Measurements from ENCODE around the gene TCF12. TPM values are rescaled to one million over a fixed set of nuclear protein-coding genes. Genes with fewer than 3 reads are reported as not detected.

Gene TCF12
- polyA plus RNA-seq, 3 donors: 15.8 to 52.5 (median 27.6) TPM

DNA sequence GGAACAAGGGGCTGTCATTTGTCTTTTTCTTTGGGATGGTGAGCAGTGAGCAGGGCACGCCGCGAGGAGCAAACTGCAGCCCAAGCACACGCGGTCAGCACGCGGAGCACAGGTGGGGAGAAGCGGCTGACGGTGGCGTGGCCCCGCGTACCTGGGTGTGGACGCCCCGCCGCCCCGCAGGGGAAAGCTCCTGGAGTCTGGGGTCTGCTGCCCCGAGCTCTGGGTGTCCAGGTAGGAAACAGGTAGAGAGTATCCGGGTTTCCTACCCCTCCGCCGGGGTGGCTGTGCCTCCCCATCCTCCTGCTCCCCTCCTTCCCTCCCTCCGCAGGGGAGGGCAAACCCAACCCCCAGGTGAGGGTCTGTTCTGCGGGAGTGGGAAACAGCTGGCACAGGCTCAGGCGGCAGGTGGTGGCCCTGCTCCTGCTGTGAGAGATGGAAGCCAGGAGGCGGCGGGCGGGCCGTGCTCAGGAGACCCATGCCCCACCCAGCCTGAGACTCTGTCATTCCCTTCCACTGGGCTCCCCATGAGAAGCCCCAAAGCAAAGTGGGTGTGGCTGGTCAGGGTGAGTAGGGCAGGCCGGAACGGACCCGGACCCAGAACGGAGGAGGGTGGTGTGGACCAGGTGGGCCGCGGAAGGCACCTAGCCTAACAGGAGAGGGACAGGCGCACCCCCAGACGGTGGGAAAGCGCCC is 400.9 kb downstream of the TCF12 start:
- peaks cover 0 to 7% (median 2%) of the 10 kb centered on the region in 7 donors for H3K9me3 Mint-ChIP-seq
- H2AFZ ChIP-seq (ENCODE audit: insufficient read depth, low read depth, low read length, poor library complexity, severe bottlenecking): no peak overlapping the region
- TF ChIP-seq, protein P1, sequence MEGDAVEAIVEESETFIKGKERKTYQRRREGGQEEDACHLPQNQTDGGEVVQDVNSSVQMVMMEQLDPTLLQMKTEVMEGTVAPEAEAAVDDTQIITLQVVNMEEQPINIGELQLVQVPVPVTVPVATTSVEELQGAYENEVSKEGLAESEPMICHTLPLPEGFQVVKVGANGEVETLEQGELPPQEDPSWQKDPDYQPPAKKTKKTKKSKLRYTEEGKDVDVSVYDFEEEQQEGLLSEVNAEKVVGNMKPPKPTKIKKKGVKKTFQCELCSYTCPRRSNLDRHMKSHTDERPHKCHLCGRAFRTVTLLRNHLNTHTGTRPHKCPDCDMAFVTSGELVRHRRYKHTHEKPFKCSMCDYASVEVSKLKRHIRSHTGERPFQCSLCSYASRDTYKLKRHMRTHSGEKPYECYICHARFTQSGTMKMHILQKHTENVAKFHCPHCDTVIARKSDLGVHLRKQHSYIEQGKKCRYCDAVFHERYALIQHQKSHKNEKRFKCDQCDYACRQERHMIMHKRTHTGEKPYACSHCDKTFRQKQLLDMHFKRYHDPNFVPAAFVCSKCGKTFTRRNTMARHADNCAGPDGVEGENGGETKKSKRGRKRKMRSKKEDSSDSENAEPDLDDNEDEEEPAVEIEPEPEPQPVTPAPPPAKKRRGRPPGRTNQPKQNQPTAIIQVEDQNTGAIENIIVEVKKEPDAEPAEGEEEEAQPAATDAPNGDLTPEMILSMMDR (IDR thresholded peaks at IDR 0.05): no peak
- H3K36me3 ChIP-seq (replicated peaks in 1 of 2; ENCODE audit: control insufficient read depth in 1 of 2, insufficient read depth in 2 of 2, low read length in 2 of 2): no peaks in the 10 kb centered on the region
- H3K4me3 ChIP-seq (replicated peaks in 1 of 3; ENCODE audit: low read depth in 2 of 3, low read length in 3 of 3): no peak overlapping the region
- no peak overlapping the region for H3K27ac ChIP-seq (ENCODE audit: low read depth in 1 of 2, low read length in 2 of 2)
- H3K9me3 ChIP-seq (replicated peaks in 1 of 2; ENCODE audit: control insufficient read depth in 1 of 2, insufficient read depth in 1 of 2, low read length in 2 of 2): peaks cover 0 to 12% of the 10 kb centered on the region in 2 donors
- no peaks in the 10 kb centered on the region for H3K27me3 ChIP-seq (ENCODE audit: control insufficient read depth in 2 of 2, insufficient read depth in 2 of 2, low read length in 2 of 2)
- H3K4me1 ChIP-seq (ENCODE audit: control insufficient read depth in 1 of 2, insufficient read depth in 2 of 2, low read length in 2 of 2): peaks cover 6 to 11% of the 10 kb centered on the region in 2 donors
- 96% methylated on average over 20 of the region's 36 CpGs for WGBS (ENCODE audit: insufficient coverage)
- H3K27me3 Mint-ChIP-seq (ENCODE audit: low read depth in 3 of 3): peaks cover 0 to 1% (median 1%) of the 10 kb centered on the region in 3 donors
- H3K9ac ChIP-seq (ENCODE audit: insufficient read depth, low read length, poor library complexity, severe bottlenecking): no peak overlapping the region
- H3K79me2 ChIP-seq (ENCODE audit: insufficient read depth, low read length): no peaks in the 10 kb centered on the region
- no peaks in the 10 kb centered on the region for H3K36me3 Mint-ChIP-seq
- no peak overlapping the region for H3K4me2 ChIP-seq (replicated peaks; ENCODE audit: extremely low read depth, low read length, poor library complexity, severe bottlenecking)
- H4K20me1 ChIP-seq (ENCODE audit: insufficient read depth, low read length): no peaks in the 10 kb centered on the region
- peaks cover 11% of the 10 kb centered on the region for H3K4me1 Mint-ChIP-seq
- DNase-seq: no peak
- no peak overlapping the region for H3K27ac Mint-ChIP-seq
- no peak overlapping the region for H3K4me3 Mint-ChIP-seq
- intact Hi-C loops (cut with micrococcal nuclease): no loop called here

DNA sequence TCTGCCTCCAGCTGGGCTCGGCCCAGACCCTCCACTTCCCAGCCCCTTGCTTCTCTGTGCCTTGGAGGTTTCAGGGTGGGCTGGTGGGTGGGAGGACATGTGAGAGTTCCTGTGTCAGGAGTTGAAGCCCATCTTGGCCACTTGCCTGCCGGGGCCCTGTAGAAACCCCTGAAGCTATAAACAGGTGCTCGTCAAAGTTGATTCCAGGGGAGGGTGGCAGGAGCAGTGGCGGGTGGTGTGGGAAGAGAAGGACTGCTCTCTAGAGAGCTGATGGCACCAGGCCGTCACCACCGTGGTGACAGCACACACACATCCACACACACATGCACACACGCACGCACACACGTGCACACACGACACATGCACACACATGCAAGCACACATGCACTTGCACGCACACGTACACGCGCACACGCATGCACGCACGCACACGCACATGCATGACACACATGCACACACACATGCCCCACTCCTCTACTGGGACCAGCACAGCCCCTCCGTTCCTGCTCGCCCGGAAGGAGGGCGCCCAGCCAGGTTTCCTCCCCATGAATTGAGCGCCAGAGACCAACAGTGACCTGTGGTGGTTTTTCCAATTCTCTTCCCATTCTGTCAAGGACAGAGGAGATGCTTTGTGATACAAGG is 401.6 kb downstream of the TCF12 start:
- no peaks in the 10 kb centered on the region for H3K79me2 ChIP-seq (ENCODE audit: insufficient read depth, low read length)
- H3K4me1 Mint-ChIP-seq: peaks cover 11% of the 10 kb centered on the region

More for the DNA sequence above, 401.6 kb downstream of the TCF12 start:
- Histone ChIP-seq H3K4me1 (ENCODE audit: control insufficient read depth in 1 of 2, insufficient read depth in 2 of 2, low read length in 2 of 2) (peaks cover 6 to 11% of the 10 kb centered on the region in 2 donors), H3K27ac (ENCODE audit: low read depth in 1 of 2, low read length in 2 of 2) (no peak overlapping the region), H3K4me2 (replicated peaks; ENCODE audit: extremely low read depth, low read length, poor library complexity, severe bottlenecking) (peak overlapping the region; percentile 15), H3K4me3 (replicated peaks in 1 of 3; ENCODE audit: low read depth in 2 of 3, low read length in 3 of 3) (no peak overlapping the region), H3K9me3 (replicated peaks in 1 of 2; ENCODE audit: control insufficient read depth in 1 of 2, insufficient read depth in 1 of 2, low read length in 2 of 2) (peaks cover 0 to 12% of the 10 kb centered on the region in 2 donors), H3K9ac (ENCODE audit: insufficient read depth, low read length, poor library complexity, severe bottlenecking) (no peak overlapping the region), H4K20me1 (ENCODE audit: insufficient read depth, low read length) (no peaks in the 10 kb centered on the region), H3K36me3 (replicated peaks in 1 of 2; ENCODE audit: control insufficient read depth in 1 of 2, insufficient read depth in 2 of 2, low read length in 2 of 2) (no peaks in the 10 kb centered on the region), H2AFZ (ENCODE audit: insufficient read depth, low read depth, low read length, poor library complexity, severe bottlenecking) (no peak overlapping the region), H3K27me3 (ENCODE audit: control insufficient read depth in 2 of 2, insufficient read depth in 2 of 2, low read length in 2 of 2) (no peaks in the 10 kb centered on the region)
- no peaks in the 10 kb centered on the region for H3K36me3 Mint-ChIP-seq
- TF ChIP-seq, protein P1 (IDR thresholded peaks at IDR 0.05): no peak
- DNase-seq: no peak
- H3K27ac Mint-ChIP-seq: peak overlapping the region in 3 of 7 donors; percentile 2 to 78 (median 44)
- no peak overlapping the region for H3K4me3 Mint-ChIP-seq
- 91% methylated on average over 11 of the region's 23 CpGs for WGBS (ENCODE audit: insufficient coverage)
- peaks cover 0 to 1% (median 1%) of the 10 kb centered on the region in 3 donors for H3K27me3 Mint-ChIP-seq (ENCODE audit: low read depth in 3 of 3)
- peaks cover 0 to 7% (median 2%) of the 10 kb centered on the region in 7 donors for H3K9me3 Mint-ChIP-seq
- intact Hi-C loops (cut with micrococcal nuclease): no loop called here

Data from CD14-positive monocyte (primary cell).